ENCODE data around the gene IMPG2.

IMPG2 gene

DNA sequence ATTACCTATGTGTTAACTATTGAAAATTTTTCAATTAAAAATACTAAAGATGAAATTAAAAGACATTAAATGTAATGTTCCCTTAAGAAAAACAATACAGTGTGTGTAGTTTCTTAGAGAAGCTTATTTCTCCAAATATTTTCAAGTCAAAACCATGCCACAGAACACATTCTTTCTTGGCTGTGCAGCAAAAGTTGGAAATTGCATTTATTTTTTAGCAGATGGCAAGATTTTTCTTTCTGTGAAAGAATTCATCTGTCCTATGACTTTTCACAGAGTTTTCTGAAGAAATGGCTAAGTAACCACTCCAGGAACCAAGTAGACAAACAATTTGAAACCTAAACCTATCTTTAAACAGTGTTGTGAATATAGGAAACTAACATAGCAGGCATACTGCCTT is 47.2 kb downstream of the IMPG2 start:
- no peak for DNase-seq

DNA sequence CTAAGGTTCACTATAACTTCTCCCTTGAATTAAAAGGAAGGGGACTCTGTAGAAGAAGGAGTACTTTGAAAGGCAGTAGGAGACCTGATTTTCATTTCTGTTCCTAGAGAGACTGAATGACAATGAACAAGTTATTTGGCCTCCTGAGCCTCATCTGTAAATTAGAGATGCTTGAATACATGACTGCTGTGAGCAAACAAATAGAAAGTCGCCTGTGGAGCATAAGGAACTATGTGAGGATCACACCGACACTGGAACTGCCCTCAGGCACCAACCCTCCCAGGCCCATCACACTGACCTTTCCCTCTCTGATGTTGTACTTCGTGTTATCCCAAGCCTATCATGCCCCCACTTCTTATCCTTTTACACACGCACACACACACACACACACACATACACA is 48.6 kb downstream of the IMPG2 start:
- no peak for DNase-seq

DNA sequence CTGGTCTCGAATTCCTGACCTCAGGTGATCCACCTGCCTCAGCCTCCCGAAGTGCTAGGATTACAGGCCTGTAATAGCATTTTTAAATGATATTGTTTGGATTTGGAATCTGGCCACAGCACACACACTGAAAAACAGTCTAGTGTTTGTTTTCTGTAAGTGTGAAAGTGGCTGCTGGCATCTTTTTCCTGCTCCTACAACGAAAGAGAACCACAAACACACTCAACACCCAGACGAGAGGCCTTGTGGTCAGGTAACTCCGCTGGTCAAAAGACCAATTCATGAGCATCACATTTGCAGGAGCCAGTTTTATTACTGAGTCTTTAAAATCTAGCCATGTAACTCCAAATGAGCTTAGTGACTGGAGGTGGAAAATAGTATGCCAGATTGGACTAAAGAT is 50.2 kb downstream of the IMPG2 start:
- DNase-seq, result no peak

DNA sequence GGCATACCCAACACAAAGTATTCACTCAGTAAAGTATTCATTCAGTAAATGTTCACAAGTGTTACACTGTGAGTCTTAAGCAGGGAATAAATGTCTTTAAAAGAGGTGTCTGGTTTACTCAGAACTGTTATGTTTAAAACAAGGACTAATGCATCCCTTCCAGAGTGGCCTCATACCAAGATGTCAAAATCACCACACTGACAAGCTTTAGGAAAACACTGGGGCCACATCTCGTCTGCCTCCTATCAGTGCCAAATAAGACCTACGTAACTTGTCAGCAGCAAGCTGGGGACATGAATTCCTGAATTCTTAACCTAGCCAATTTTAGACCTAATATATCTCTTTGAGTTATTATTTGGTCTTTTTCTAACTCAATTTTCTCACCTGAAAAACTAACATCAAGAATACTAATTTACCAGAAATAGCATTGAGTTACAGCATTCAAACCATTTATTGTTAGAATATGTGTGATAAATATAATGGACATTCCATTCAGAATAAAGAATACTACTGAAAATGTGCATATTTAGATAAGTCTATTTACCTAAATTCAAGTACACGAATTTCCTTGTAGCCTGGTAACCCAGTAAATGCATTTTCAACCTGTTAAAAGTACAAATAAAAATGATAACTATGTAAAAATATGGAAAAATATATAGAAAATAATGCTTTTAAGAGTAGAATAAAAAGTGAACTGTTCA is 51.3 kb downstream of the IMPG2 start:
- no peak for DNase-seq

DNA sequence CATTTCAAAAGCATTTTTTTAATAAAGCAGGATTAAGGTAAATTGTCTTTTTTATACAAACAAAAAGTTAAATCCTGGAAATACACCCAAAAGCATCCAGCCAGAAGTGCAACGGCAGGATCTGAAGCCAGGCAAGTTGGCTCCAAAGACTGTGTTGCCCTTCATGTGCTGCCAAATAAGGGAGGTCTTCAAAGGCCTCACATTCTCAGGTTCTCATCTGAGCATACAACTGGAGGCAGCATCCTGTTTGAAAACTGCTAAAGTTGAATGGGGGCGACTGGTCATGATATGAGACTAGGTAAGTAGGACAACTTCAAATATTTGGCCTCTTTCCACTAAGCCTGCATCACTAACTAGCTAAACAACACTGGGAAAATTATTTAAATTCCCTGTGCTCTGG is 52.2 kb downstream of the IMPG2 start:
- no peak for DNase-seq

DNA sequence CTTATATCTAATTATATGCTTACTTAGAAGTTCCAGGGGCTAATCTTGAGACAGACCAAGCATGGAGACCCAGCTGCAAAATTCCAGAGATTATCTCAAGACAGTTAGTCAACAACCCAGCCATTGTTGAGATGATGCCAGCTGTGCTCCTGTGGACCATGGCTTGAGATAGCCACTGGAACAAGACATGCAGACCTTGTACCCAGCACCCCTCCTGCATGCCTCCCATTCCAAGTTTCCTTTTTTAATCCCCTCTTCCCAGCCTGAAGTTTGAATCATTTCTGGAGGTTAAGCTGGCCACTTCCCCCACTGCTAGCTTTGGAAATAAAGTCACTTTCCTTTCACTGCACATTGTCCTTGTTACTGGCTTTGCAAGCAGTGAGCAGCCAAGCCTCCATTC is 53.8 kb downstream of the IMPG2 start:
- no peak for DNase-seq

DNA sequence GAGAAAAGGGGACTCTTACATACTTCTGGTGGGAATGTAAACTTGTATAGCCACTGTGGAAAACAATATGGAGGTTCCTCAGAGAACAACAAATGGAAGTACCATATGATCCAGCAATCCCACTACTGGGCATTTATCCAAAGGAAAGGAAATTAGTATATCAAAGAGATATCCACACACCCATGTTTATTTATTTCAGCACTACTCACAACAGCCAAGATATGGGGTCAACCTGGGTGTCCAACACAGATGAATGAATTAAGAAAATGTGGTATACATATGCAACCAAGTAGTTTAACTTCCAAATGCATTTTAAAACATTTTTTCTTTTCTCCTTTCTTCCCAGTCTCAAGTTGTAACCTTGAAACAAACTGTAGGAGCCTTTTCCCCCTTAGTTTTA is 54.3 kb downstream of the IMPG2 start:
- DNase-seq, result no peak

DNA sequence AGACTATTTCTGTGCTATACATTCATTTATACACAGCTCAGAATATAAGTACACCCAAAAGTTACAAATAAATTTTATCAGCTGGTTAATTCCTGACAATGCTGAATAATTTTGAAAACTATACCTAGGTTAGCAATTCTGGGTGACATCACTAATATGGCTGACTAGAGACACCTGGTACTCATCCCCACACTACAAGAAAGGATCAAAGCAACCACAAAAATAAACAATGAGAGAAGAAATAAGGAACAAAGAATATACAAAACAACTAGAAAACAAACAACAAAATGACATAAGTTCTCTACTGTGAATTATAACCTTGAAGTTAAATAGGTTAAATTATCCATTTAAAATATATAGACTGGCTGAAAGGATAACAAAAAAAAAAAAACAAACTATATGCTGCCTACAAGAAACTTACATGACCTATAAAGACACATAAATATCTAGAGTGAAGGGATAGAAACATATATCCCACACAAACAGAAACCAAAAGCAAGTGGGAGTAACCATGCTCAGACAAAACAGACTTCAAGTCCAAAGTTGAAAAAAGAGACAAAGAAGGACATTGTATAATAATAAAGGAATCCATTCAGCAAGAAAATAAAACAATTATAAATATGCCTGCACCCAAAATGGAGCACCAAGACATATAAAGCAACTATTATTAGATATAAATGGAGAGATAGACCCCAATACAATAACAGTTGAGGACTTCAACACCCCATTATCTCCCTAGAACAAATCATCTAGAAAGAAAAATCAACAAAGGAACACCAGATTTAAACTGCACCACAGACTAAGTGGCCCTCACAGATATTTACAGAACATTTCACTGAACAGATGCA is 57.8 kb downstream of the IMPG2 start:
- DNase-seq, result no peak

DNA sequence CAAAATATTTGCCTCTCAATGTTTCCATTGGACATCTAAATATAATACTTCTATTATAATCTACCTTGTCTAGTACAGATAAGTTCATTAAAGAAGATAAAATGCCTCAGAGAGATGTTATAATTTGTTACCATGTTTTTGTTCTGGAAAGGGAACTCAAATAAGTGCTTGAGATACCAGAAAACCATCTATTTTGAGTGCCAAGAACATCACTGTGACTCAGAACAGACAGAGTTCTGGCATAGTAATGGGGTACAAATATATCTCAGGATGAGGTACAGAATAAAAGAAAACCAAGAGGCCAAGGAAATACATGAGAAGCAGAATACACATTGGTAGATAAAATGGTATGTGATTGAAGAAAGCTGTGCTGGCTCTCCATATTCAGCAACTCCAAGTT is 58.9 kb downstream of the IMPG2 start:
- no peak for DNase-seq

DNA sequence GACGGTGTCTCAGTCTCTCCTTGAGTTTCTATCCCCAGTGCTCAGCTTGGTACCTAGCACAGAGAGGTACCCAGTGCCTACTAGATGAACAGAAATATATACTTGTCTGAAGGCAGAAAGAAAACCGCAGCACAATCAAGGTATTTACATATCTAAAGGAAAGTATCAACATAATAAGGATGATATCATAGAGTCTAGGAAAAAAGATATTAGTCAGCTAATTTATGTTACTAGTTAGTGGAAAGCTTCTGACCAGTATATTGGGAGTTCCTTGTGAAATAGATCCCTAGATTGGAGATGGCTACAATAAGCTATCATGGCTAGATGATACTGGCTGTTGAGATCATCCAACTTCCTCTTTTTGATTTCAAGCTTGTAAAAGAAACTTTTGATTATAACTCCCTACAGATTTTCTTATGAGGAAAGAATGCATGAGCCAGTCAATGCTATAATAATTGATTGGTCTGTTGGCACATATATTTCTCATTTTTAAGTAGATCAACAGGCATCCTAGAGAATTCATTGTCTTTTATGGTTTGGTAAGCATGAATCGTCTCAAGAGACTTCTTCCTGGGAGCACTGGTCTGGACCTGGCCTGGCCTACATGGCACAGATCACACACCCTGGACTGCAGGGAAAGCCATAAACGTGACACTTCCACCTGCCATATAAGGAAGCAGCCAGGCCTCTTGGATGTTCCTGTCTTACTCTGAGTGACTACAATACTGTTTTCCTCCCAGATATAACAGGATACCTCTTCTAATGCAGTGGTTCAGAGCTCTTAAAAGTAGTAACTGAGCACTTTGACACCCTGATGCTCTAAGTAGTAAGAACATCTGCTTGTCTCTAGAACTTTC is 60.7 kb downstream of the IMPG2 start:
- no peak for DNase-seq

DNA sequence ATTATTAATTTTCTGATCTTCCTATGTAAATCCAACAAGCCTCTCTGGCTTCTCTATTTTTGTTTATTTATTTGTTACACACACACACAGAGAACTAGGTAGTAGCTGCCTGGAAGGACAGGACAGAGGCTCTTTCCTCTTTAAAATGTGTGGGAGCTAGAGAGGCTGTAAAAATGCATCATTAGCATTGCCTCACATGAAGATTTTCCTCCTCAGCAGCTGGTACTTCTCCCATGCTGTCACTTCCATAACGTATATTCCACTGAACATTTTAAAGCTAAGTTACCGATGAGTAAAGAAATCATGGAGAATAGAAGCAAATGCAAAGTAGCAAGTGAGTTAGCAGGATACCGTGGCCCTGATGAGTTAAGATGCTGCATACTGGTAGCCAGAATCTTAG is 63.9 kb downstream of the IMPG2 start:
- DNase-seq, result no peak

DNA sequence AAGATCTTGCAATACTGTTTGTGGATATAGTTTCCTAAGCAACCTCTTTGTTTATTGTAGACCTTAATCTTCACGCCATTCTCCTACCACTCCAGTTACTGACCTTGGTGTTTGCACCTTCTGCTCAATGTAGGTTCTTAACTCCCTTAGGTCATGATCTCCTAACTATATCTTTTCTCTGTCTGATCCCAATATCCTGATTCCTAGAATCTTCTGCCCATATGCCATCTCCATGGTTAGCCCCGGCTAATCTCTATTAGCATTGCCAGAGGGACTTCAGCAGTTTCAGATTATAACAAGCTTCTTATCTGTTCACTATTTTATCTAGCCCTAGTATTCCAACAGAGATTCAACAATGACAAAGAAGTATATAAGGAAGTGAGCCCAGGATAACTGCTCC is 64.9 kb downstream of the IMPG2 start:
- no peak for DNase-seq

DNA sequence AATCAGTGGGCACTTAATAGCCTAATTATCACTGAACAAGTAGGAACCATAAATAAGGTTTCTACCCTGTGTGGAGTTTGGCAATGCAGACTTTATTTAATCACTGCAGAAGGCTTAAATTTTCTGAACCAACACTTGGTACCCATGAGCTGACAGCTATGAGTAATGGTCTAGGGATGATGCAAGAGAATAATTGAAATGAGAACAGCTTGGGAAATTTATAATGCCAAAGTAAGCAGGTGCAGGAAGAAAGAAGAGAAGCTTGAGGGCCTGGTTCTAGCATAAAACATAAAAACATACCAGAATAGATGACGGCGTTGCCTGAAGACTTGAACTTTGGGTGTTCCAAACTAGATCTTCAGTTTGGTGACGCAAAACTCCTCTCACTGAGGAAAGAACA is 67.0 kb downstream of the IMPG2 start:
- DNase-seq, result no peak

DNA sequence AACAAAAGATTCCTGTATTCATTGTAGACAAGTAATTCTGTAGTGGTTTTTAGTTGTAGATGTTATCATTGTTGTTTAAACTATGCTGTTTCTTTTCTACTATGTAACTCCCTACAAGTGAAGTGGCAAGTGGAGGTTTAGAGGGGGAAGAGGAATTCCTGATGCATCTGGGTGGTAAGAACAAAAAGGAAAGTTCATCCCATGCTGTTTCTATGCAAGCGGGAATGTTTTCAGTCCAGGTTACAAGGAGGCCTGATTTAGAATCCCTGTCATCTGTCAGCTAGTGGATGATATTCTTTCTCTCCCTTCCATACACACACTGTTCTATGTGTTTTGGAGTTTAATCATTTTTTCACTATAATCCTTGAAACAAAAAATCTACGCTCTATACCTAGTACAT is 67.4 kb downstream of the IMPG2 start:
- DNase-seq, result no peak

DNA sequence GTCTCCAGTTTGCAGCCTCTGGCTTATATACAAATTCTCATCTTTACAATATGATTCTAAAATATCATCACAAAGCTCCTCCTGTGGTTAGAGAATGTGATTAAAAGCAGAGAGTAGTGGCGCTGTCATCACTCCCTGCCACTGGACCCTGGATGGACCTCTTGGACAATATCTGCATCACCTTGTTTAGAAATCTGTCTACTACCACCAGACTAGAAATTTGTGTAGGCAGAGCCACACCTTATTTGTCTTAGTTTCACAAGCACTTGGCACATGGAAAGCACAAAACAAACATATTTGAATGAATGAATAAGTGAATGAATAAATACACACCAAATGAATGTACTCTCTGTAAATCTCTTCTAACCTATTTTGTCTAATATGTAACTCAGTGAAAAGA is 68.1 kb downstream of the IMPG2 start:
- DNase-seq, result no peak

DNA sequence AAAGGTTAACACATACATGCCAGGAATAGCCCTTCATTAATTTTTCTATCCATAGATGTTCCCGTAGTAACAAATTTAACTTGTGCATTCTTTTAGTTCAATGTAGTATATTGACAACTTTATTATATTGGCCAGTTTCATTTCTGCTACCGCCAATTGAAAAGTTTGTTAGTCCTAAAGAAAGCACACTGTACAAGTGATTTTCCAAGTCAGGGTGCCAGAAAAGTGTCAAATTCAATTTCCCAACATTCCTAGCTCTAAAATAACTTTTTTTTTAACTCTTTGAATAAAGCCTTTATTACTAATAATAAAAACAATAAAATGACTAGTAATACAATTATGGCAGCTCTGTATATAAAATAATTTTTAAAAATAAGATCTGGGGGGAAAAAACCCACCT is 68.9 kb downstream of the IMPG2 start:
- no peak for DNase-seq

DNA sequence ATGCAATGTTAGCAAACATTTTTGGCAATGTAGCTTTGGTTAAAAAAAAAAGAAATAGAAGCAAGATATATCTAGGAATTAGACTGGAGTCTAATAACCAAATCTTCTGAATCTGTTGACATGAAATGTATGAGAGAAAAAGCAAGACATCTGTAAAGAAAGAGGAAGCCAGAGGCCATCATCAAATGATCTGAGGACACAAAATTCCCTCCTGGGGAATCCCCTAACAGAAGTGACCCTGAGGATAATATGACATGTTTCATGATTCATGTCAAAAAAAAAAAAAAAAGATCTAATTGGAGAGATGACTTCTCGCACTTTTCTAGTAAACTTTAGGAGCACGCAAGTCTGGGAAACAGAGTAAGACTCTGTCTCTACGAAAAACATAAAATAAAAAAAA is 70.9 kb downstream of the IMPG2 start:
- no peak for DNase-seq

DNA sequence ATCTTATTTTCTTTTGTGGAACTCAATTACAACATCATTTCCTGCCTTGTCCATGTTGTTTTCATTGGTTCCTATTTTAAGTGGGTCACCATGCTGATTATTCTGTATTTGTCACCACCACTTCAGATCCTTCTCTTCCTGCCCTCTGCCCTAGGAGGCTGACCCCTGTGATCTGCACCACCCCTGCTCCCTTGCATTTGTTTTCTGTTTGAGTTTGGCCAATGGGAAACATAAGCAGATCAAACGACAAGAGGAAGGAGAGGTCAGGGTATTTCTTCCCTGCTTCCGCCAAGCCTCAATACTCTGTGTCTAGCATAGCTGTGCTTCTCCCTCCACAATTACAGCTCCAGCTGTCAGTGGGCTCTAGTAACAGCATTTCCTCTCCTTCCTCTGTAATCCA is 71.6 kb downstream of the IMPG2 start:
- no peak for DNase-seq

DNA sequence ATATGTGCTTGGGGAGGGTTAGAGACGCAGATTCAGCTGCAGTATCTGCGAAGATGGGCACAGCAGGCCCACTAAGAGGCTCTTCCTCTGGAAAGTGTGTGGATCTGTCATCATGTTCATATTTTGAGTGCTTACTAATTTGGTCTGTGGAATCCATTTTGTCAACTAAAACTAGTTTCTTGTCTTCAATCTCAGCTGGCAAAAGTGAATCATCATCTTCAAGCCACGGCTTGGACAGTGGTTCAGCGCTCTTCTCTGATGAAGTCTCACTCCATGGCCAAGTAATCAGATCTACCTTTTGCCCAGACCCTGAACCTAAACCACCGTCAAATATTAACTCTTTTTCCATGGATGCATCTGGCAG is 76.2 kb downstream of the IMPG2 start:
- DNase-seq, result no peak

DNA sequence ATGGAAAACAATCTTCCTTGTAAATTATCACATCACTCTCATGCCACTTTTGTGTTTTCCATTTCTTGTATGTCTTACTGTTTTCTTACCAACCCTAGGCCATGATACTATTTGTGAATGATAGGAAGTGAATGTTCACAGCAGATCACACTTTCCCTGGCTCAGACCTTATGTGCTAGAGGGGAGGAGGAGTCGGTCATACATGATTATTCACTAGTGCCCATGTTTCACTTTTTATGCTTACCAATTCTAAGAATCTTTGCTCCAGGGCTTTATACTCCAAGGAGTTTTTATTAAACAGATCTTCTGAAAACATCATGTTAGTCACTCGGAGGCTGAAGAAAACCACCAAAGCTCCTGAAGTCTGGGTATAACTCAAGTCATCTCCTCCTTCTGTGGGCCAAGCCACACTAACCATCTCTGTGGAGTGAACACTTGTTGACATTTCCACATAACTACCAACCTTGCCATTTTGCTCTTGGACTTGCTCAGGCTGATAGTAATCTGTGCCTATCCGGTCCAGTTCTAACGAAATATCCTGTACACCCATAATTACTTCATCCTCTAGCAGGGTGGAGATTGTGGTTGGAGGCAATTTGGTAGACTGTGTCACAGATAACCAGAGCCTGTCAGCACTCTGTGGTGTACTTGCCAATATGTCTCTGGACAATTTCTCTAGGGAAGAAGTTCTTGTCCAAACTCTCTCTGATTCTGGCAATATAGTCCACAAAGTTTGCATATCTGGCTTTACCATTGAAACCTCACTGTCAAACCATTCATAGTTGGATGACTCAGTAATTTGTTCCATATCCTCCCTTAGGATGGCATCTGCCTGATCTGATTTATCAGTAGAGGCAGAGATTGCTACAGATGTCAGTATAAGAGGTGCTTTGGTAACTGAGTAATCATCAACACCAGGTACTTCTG is 76.8 kb downstream of the IMPG2 start:
- no peak for DNase-seq

DNA sequence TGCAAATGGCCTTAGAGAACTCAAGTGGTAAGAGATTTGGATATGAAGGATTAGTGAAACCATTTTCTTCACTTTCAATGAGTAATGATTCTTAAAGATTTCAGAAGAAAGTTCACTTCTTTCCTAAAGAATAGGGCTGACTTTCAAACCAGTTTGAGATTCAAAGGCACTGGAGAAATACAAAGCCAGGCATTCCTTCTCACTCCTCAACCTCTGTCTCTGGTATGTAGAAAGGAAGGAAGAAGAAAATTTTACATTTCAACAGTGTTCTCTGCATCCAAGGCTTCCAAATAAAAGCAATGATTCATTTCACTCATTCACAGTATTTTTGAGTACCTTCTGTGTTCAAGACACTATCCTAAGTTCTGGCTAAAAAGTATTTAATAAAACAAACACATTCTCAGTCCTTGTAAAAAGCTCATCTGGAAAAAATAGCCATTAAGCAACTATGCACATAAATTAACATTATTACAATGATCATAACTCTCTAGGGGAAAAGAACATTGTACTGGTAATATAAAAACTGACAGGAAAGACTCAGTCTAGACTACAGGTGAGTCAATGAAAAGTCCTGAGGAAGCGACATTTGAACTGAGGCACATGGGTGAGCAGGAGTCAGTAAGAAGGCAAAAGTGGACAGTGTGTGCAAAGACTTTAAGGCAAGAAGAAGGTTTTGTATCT is 79.5 kb downstream of the IMPG2 start:
- DNase-seq, result no peak

DNA sequence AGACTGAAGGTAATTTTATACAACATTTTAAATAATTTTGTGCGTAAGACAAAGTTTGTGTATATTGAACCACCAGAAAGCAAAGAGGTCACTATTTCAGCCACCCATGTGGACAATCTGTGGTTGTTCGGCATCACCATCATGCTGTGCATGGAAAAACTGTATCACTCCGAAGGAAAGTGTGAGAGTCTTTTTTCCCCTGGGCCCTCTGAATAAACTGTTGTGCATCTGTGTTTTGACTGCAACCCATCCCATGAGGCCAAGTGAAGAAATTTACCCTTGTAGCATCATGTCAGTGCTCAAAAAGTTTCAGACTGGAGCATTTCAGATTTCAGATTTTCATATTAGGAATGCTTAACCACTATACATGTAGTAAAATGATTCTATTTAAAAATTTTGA is 85.3 kb downstream of the IMPG2 start:
- no peak for DNase-seq

Measured in NCI-H524 treated with DMSO at 0.1 percent for 48 hours (cell line).